Measurements from ENCODE around the gene CLCN6.

GRCh38 chr1:11880911-11881748 is 75.1 kb downstream of the CLCN6 start:
- TF ChIP-seq POLR2AphosphoS5 (IDR thresholded peaks at IDR 0.05; ENCODE audit: low read depth, low read length) (no peak), POLR2A (IDR thresholded peaks at IDR 0.05; ENCODE audit: low read depth, low read length) (no peak), SPI1 (IDR thresholded peaks at IDR 0.05; ENCODE audit: low read depth, low read length) (no peak), TAF1 (IDR thresholded peaks at IDR 0.05; ENCODE audit: low read depth, low read length) (no peak), PAX5 (IDR thresholded peaks at IDR 0.05; ENCODE audit: insufficient read depth, low read length, severe bottlenecking) (no peak)
